GM18520 (cell line): Measurements from ENCODE around the gene NHLRC2.
"Not testable (repeated sequence)": the region's sequence is repeated elsewhere in the genome, so short reads cannot be mapped to it uniquely, and the experiment has no call there.

Experiments
- ATAC-seq: cut with Tn5 transposase; IDR thresholded peaks from one replicate; pipeline ENCODE4 v1.9.1; 2021; ENCODE audit not compliant: unreplicated experiment

NHLRC2 gene, protein sequence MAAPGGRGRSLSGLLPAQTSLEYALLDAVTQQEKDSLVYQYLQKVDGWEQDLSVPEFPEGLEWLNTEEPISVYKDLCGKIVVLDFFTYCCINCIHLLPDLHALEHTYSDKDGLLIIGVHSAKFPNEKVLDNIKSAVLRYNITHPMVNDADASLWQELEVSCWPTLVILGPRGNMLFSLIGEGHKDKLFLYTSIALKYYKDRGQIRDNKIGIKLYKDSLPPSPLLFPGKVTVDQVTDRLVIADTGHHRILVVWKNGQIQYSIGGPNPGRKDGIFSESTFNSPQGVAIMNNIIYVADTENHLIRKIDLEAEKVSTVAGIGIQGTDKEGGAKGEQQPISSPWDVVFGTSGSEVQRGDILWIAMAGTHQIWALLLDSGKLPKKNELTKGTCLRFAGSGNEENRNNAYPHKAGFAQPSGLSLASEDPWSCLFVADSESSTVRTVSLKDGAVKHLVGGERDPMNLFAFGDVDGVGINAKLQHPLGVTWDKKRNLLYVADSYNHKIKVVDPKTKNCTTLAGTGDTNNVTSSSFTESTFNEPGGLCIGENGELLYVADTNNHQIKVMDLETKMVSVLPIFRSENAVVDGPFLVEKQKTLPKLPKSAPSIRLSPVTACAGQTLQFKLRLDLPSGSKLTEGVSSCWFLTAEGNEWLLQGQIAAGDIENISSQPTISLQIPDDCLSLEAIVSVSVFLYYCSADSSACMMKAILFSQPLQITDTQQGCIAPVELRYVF

DNA sequence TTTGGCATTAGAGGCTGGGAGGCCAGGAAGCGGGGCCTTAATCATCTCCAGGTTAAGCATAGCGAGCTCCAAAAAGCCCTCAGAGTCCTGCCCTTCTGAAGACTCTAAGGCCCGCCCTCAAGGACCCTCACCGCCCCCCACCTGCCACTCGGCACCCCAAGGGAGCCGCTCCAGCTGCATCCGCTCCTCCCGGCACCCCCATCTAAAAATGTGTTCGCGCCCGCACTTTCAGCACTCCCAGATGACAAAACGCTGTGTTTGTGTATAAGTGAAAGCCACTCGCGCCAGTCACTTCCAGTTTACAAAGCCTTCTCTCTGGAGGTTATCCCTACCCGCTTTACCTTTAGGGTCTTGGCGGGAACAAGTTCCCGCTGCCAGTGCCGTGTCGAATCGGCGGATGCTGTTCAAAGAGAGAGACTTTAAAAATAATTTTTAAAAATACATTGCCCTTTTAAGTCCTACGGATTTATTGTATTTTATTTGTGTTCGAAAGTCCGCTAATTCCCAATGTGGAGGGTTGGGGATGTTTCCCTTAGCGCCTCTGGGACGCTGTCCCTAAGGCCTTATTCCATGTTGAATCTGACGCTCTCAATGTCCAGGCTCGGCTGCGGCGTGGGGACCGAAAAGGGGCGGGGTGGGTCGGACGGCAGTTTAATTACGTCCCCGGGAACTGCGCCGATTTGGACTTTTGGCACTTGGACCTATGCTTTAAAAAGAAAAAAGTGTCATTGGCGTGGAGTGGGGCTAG, at the start of gene NHLRC2, which contains the start of gene DCLRE1A:
TSS of gene NHLRC2 (plus strand) at position 649 of the 748 bp plus-strand sequence. CDS start 212 bp downstream, outside the sequence.
TSS of gene DCLRE1A (minus strand) at position 70 of the 748 bp plus-strand sequence. CDS start 900 bp downstream, outside the sequence.
- ATAC-seq = no peak

DNA sequence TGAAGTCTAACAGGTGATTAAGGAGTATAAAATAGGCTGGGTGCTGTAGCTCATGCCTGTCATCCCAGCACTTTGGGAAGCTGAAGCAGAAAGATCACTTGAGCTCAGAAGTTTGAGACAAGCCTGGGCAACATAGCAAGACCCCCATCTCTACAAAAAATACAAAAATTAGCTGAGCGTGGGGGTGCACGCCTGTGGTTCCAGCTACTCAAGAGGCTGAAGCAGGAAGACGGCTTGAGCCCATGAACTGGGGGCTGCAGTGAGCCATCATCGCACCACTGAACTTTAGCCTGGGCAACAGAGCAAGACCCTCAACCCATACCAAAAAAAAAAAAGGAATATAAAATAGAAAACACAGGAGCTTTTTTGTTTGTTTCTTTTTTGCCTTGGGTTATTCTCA, 48.0 kb upstream of the NHLRC2 start:
- no peak for ATAC-seq

DNA sequence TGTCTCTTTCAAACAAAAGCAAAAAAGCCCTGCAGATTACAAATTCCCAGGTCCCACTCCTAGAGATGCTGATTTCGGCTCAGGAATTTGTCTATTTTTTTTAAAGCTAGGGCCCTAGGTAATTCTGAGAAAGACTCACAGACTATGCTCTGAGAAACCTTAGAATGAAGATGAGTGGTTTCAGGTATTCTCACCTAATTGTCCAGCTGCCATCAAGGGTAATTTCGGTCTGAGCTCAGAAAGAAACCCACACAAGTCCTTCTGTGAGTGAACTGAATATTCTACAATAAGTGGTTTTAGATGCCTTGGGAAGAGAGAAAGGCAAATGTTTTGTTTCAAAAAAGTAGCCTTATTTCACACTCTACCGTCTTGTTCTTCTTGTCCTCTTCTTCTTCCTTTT, 46.3 kb upstream of the NHLRC2 start:
- ATAC-seq = no peak

DNA sequence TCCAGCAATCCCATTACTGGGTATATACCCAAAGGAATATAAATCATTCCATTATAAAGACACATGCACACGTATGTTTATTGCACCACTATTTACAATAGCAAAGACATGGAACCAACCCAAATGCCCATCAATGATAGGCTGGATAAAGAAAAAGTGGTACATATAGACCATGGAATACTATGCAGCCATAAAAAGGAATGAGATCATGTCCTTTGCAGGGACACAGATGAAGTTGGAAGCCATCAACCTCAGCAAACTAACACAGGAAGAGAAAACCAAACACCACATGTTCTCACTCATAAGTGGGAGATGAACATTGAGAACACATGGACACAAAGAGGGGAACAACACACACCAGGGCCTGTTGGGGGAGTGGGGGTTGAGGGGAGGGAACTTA, 39.8 kb upstream of the NHLRC2 start:
- ATAC-seq = not testable (repeated sequence)

GRCh38 chr10:113819989-113820388, 34.5 kb upstream of the NHLRC2 start:
- ATAC-seq = no peak

DNA sequence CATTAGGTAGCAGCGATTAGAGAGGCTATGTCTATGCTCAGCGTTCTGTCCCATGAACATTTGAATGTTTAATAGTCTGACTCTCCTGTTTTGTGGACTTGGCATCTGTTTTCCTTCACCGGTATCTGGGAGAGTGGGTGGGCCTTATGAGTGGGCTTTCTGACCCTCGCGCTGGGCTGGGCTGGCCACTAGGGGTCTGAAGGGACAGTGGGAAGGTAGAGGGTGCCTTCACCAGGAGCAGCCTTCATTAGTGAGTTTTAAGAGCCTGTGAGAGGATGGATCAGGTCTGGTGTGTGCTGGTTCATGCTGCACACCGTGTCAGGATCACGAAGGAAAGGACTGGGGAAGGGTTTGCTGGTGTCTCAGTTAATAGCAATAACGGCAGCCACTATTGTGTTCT, 34.0 kb upstream of the NHLRC2 start:
- ATAC-seq = no peak

- ATAC-seq = not testable (repeated sequence)
Measured at GRCh38 chr10:113821306-113821705, 33.2 kb upstream of the NHLRC2 start.

- ATAC-seq = no peak
Measured at GRCh38 chr10:113822174-113822573, 32.3 kb upstream of the NHLRC2 start.

GRCh38 chr10:113823389-113823788, 31.1 kb upstream of the NHLRC2 start:
- no peak for ATAC-seq

- ATAC-seq = no peak
Measured at GRCh38 chr10:113825791-113826190, 28.7 kb upstream of the NHLRC2 start.

GRCh38 chr10:113828567-113828966, 25.9 kb upstream of the NHLRC2 start:
- not testable (repeated sequence) for ATAC-seq

- ATAC-seq = no peak
Measured at GRCh38 chr10:113842171-113842570, 12.3 kb upstream of the NHLRC2 start.

GRCh38 chr10:113843972-113844485, 10.4 kb upstream of the NHLRC2 start:
- no peak for ATAC-seq

- ATAC-seq = no peak
Measured at GRCh38 chr10:113846036-113846435, 8.4 kb upstream of the NHLRC2 start.

DNA sequence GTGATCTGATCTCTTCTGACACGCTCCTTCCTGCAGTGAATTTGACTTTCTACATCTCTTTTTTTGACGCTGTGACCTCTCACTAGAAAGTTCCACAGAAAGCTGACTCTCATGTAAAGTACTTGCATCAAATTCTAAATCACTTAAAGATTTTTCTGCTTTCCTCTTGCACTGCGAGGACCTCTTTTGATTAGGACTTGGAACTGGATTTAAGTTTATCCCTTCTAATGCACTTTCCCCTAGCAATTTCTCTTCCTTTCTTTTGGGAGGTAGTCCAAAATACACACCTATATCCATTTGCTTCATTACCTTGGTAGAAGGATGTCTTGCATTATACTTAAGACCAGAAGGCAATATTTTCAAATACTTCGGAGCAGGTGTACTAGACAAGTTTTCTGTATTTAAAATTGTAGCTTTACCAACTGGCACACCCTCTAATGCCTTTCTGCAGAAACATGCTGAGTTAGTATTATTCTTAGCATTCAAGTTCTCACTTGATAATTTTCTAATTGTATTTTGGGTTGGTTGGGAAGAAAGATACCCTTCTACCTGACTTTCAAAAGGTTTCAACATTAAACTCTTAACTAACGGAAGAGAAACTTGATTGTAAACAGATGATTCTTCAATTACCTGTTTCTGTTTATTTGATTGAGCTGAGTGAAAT, 5.2 kb upstream of the NHLRC2 start:
- no peak for ATAC-seq

GRCh38 chr10:113849946-113850345, 4.5 kb upstream of the NHLRC2 start:
- ATAC-seq = no peak

GRCh38 chr10:113853578-113854012, 866 bp upstream of the NHLRC2 start:
- no peak for ATAC-seq

DNA sequence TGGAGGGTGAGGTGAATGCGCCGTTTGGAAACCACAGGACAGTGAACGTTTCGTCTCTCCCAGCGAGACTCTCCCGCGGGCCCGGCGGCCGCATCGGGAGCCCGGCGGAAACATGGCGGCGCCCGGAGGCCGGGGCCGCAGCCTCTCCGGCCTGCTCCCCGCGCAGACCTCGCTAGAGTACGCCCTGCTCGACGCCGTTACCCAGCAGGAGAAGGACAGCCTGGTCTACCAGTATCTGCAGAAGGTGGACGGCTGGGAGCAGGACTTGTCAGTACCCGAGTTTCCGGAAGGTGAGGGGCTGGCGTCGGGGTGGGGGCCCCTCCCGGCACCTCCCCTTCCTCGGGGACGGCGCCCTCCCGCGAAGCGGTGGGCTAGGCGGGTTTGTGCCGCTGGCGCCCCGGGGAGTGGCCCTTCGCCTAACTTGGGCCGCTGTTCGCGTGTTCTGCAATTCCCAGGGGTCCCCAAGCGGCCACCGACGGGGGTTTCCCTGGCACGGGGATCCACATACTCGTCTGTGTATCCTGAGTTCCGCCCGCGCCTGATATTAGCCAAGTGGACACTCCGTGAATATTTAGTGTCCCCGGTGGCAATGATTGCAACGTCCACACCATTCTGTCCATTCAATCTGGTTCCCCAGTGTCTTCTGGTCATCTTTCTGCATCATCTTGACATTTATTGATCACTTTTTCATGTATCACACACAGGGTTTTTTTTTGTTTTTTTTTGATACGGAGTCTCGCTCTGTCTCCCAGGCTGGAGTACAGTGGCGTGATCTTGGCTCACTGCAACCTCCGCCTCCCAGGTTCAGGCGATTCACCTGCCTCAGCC, 514 bp downstream of the NHLRC2 start:
- ATAC-seq = peak; percentile 25

DNA sequence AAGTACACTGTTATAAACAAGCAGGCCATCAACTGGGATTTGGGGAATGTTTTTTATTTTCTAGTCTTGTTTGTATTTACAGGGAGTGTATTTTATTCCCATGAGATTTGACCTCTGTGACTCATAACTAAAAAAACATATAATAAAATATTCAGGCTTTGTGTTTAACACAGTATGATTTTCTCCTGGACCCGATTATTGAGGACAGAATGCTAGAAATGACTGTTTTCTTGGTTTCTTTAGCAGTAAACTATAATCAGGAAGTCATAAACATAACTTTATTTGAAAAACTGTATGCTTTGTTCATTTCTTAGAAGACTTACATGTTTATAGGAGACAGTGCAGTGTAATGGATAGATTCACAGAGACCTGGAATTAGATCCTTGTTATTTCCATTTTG, 2.1 kb downstream of the NHLRC2 start:
- no peak for ATAC-seq

DNA sequence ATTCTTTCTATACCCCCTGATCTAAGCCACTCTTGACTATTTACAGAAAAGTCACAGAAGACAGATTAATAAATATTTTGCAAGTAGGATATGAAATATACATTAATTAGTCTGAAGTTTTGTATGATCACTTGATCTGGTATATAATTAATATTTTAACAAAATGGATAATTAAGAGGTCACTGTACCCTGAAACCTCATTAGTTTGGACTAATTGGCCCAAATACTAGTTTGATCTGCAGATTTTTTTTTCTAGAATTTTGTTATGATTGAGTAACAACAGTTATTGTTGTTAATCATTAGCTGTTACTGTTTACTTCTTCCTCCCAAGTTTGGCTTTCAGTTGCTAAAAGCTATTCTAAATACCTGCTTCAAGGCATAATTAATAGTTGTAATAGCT, 2.7 kb downstream of the NHLRC2 start:
- ATAC-seq = no peak
